CD4-positive, alpha-beta T cell (primary cell): Measurements from ENCODE around the gene C16orf96. TPM values are rescaled to one million over a fixed set of nuclear protein-coding genes. Genes with fewer than 3 reads are reported as not detected.
A peak's percentile ranks its signal among the peaks of the same experiment; 100 is the strongest.

Experiments
- ATAC-seq: fragments of 200-7000 bp; cut with Tn5 transposase; one replicate; pipeline ENCODE4 v1.10.0; 2022; ENCODE audit warnings: mild to moderate bottlenecking; ENCODE audit not compliant: poor library complexity
- CTCF ChIA-PET: fragments of 350-600 bp; sonication (Branson Sonifier 250); formaldehyde crosslinking; loops from one replicate; lab custom pipeline; 2021; ENCODE audit warnings: antibody characterized with exemption, inconsistent platforms; lab: Charles Lee
- POLR2A ChIA-PET: fragments of 350-600 bp; sonication (Branson Sonifier 250); formaldehyde crosslinking; loops from one replicate; lab custom pipeline; 2021; ENCODE audit warnings: antibody characterized with exemption, inconsistent platforms; lab: Charles Lee
- DNase-seq, 14 experiments: peaks; one replicate each; pipeline ENCODE4 v3.0.0-alpha.2; 2013 to 2020; ENCODE audit warnings: mixed read lengths in 2 of 14
- H3K27ac ChIP-seq, 2 donors: one replicate each; pipeline versions ENCODE4 v1.5.1 to v1.7.0; 2013; ENCODE audit warnings: low read length in 2 of 2, low read depth in 1 of 2, mild to moderate bottlenecking in 1 of 2
- H3K27me3 ChIP-seq, 2 experiments: 1 replicate in 1 of 2; 2 replicates in 1 of 2; pipeline versions ENCODE4 v1.6.1 to v1.7.0; 2013; ENCODE audit warnings: low read length in 2 of 2, control low read depth in 1 of 2, mild to moderate bottlenecking in 1 of 2, moderate library complexity in 1 of 2; ENCODE audit not compliant: insufficient read depth in 2 of 2, control insufficient read depth in 1 of 2
- H3K36me3 ChIP-seq: one replicate; pipeline ENCODE4 v1.6.1; 2013; ENCODE audit warnings: low read length, control low read depth; ENCODE audit not compliant: insufficient read depth
- H3K4me1 ChIP-seq: one replicate; pipeline ENCODE4 v1.6.1; 2013; ENCODE audit warnings: low read length, control low read depth; ENCODE audit not compliant: insufficient read depth
- H3K4me3 ChIP-seq: one replicate; pipeline ENCODE4 v1.5.1; 2013; ENCODE audit warnings: mild to moderate bottlenecking, low read length, moderate library complexity
- H3K9me3 ChIP-seq, 2 experiments: 1 replicate in 1 of 2; 2 replicates in 1 of 2; pipeline versions ENCODE4 v1.6.1 to v1.7.0; 2013; ENCODE audit warnings: low read length in 2 of 2, mild to moderate bottlenecking in 2 of 2, control low read depth in 1 of 2, moderate library complexity in 1 of 2; ENCODE audit not compliant: control insufficient read depth in 1 of 2, insufficient read depth in 1 of 2
- H3K27ac Mint-ChIP-seq: one replicate; pipeline ENCODE4 v1.8.0; 2020; ENCODE audit warnings: mixed read lengths
- H3K27me3 Mint-ChIP-seq: one replicate; pipeline ENCODE4 v1.8.0; 2021; ENCODE audit warnings: mixed read lengths
- H3K36me3 Mint-ChIP-seq: one replicate; pipeline ENCODE4 v1.8.0; 2021; ENCODE audit warnings: low read depth, mixed read lengths
- H3K4me1 Mint-ChIP-seq: one replicate; pipeline ENCODE4 v1.8.0; 2021; ENCODE audit warnings: low read depth, mixed read lengths
- H3K4me3 Mint-ChIP-seq: one replicate; pipeline ENCODE4 v1.8.0; 2020; ENCODE audit warnings: mild to moderate bottlenecking, mixed read lengths
- H3K9me3 Mint-ChIP-seq: one replicate; pipeline ENCODE4 v1.8.0; 2020; ENCODE audit warnings: mixed read lengths
- CTCF ChIP-seq: fragments of 200-600 bp; IDR thresholded peaks from one replicate; pipeline ENCODE4 v1.8.0; 2022; ENCODE audit warnings: antibody characterized with exemption, mild to moderate bottlenecking
- intact Hi-C, 2 experiments: fragments of 100-400 bp; cut with DNase I in 1 of 2; cut with micrococcal nuclease in 1 of 2; formaldehyde crosslinking; loops; one replicate each; pipeline versions ENCODE4 v1.15.1 to v1.9.0; 2023 to 2025; cut with DNase I, micrococcal nuclease
- total RNA-seq, 174 experiments: library from RNA in 2 of 174; stranded (reverse) in 2 of 174; gene quantifications; one replicate each; pipeline ENCODE4 v1.2.3 and lab custom pipeline; 2021 to 2026

The C16orf96 gene
- total RNA-seq, 2 experiments from 2014 or later: 0.27 to 0.42 TPM

DNA sequence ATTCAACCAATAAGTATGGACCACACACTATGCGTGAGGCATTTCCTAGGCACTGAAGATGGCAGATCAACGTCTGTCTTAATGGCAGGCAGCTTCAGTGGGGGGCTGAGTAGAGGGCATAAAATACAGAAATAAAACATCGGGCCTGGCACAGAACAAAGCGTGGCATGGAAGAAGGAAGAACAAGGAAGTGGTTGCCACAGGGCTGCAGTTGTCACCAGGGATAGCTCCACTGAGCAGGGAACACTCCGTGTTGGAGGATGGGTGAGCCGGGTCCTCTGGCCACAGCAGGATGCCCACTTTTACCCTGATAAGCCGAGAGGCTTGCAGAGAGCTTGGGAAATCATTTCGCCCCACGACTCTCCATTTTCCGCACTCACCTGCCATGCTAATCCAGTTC, 23.9 kb upstream of the C16orf96 start:
- ChIA-PET CTCF (no interaction called here), POLR2A (no interaction called here)
- Histone ChIP-seq H3K27me3 (no peaks in the 10 kb centered on the region), H3K4me3 (no peak overlapping the region), H3K9me3 (no peaks in the 10 kb centered on the region), H3K27ac (no peak overlapping the region), H3K4me1 (peaks cover 73% of the 10 kb centered on the region), H3K36me3 (peaks cover 23% of the 10 kb centered on the region)
- H3K4me3 Mint-ChIP-seq: no peak overlapping the region
- no peak overlapping the region for H3K27ac Mint-ChIP-seq
- TF ChIP-seq CTCF: no peak
- peaks cover 63% of the 10 kb centered on the region for H3K4me1 Mint-ChIP-seq
- H3K36me3 Mint-ChIP-seq: peaks cover 8% of the 10 kb centered on the region
- DNase-seq (no peak), ATAC-seq (no peak)
- intact Hi-C loops: no loop called here
- no peaks in the 10 kb centered on the region for H3K9me3 Mint-ChIP-seq
- H3K27me3 Mint-ChIP-seq: no peaks in the 10 kb centered on the region

DNA sequence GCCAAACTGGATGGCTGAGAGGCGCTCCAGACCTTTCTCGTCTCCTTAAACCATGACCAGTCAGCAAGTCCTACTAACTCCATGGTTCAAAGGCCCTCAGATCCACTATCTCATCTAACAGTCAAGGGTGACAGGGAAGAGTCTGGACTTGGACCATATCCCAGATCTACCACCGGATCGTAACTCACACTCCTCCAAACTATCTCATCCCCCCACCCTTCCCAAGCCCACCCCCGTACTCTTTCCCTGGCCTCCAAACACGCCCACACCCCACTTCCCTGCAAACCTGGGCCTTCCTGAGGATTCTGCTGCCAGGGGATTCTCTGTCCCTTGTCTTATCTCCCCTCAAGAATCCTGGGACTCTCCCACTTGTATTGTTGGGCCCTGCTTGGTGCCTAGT, 22.6 kb upstream of the C16orf96 start:
- peaks cover 8% of the 10 kb centered on the region for H3K36me3 Mint-ChIP-seq
- H3K9me3 Mint-ChIP-seq: no peaks in the 10 kb centered on the region
- ATAC-seq (no peak), DNase-seq (no peak)
- no peak overlapping the region for H3K27ac Mint-ChIP-seq
- peaks cover 55% of the 10 kb centered on the region for H3K4me1 Mint-ChIP-seq
- Histone ChIP-seq H3K4me3 (no peak overlapping the region), H3K36me3 (peaks cover 23% of the 10 kb centered on the region), H3K27me3 (no peaks in the 10 kb centered on the region), H3K4me1 (peaks cover 80% of the 10 kb centered on the region), H3K9me3 (no peaks in the 10 kb centered on the region), H3K27ac (no peak overlapping the region)
- H3K4me3 Mint-ChIP-seq: no peak overlapping the region
- H3K27me3 Mint-ChIP-seq: no peaks in the 10 kb centered on the region
- ChIA-PET CTCF (interaction anchor here (0.6 to 0.9 kb wide), 2 partner anchors 19 to 52 kb away, joined by 3 read pairs; no protein-coding TSS in a partner anchor), POLR2A (interaction anchor here (1.1 kb wide), 1 partner anchor 13 kb away, joined by 3 read pairs; no protein-coding TSS in a partner anchor)
- intact Hi-C loops: no loop called here
- TF ChIP-seq CTCF: no peak

DNA sequence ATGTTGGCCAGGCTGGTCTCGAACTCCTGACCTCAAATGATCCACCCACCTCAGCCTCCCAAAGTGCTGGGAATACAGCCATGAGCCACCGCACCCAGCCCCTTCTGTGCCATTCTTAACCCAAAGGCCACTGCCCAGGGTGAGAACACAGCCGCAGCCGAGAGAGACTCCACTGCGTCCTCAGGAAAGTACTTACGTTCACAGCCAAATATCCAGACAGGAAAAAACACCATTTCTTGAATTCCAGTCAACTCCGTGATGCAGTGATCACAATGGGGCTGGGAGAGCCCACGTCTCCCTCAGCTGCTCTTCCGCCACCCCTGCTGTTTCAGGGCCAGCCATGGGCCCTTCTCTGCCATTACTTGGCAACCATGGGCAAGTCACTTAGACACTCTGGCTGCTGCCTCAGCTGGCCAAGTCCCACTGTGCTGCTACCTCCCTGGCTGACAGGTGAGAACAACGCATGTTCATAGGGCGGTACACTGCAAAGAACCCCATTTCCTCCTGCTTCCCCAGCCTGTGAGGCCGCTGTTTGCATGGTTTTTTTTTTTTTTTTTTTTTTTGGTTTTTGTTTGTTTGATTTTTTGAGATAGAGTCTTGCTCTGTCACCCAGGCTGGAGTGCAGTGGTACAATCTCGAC, 21.9 kb upstream of the C16orf96 start:
- DNase-seq: peak in 11 of 14 experiments; percentile 14 to 77 (median 31)
- H3K4me1 Mint-ChIP-seq: peaks cover 55% of the 10 kb centered on the region
- Histone ChIP-seq H3K27ac (peak overlapping the region in 1 of 2 donors; percentile 1), H3K9me3 (no peaks in the 10 kb centered on the region), H3K4me3 (no peak overlapping the region), H3K27me3 (no peaks in the 10 kb centered on the region), H3K36me3 (peaks cover 23% of the 10 kb centered on the region), H3K4me1 (peaks cover 78% of the 10 kb centered on the region)
- H3K27me3 Mint-ChIP-seq: no peaks in the 10 kb centered on the region
- H3K27ac Mint-ChIP-seq: peak overlapping the region; percentile 56
- peak; percentile 61 for ATAC-seq
- peak overlapping the region; percentile 78 for H3K4me3 Mint-ChIP-seq
- no peaks in the 10 kb centered on the region for H3K9me3 Mint-ChIP-seq
- H3K36me3 Mint-ChIP-seq: peaks cover 8% of the 10 kb centered on the region
- TF ChIP-seq CTCF: no peak
- POLR2A ChIA-PET: interaction anchor here (1.1 kb wide), 1 partner anchor 14 kb away, joined by 3 read pairs; no protein-coding TSS in a partner anchor
- intact Hi-C loops: loop anchor here in 1 of 2 experiments (2.0 kb wide), 1 partner anchor 57 kb away; the partner anchor contains the start of gene HMOX2
- CTCF ChIA-PET: interaction anchor here (4.1 kb wide), 1 partner anchor 15 kb away, joined by 14 read pairs; no protein-coding TSS in a partner anchor
